Measurements from ENCODE around the gene SSTR3.

GRCh38 chr22:37192741-37193140, 19.5 kb downstream of the SSTR3 start:
- TF ChIP-seq POLR2A (IDR thresholded peaks at IDR 0.05) (no peak), CTCF (IDR thresholded peaks at IDR 0.05) (no peak), POLR2AphosphoS5 (IDR thresholded peaks at IDR 0.05) (no peak), EP300 (IDR thresholded peaks at IDR 0.05; ENCODE audit: low read depth) (no peak)

Measured in transverse colon (tissue), 4 donors.